KG1 (cell line): ENCODE measurements around the gene IRF4.

ENCODE experiments used
- DNase-seq: peaks from one replicate; lab custom pipeline; 2025; lab: John Stamatoyannopoulos, UW

Gene IRF4

GRCh38 chr6:381742-382461 lies 9.7 kb upstream of the IRF4 start:
- no peak for DNase-seq

- DNase-seq, result no peak
Measured at GRCh38 chr6:382883-383810, 8.4 kb upstream of the IRF4 start.

DNA sequence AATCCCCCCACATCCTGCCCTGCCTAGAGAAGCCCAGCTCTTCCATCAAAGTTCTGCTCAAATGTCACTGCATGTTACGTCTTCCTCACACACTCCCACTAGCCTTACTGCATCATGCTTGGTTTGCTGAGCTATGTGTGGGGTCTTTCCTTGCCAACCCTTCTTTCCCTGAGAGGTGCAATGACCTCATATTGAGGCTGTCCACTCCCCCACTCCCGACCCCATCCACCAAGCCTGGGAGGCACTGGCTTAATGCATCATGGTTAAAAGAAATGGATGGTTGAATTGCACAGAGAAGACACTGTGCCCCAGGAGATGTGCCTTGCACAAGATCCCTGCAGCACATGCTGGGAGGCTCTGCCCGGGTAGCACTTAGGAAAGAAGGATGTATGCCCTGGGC lies 7.7 kb upstream of the IRF4 start:
- DNase-seq, result no peak

DNA sequence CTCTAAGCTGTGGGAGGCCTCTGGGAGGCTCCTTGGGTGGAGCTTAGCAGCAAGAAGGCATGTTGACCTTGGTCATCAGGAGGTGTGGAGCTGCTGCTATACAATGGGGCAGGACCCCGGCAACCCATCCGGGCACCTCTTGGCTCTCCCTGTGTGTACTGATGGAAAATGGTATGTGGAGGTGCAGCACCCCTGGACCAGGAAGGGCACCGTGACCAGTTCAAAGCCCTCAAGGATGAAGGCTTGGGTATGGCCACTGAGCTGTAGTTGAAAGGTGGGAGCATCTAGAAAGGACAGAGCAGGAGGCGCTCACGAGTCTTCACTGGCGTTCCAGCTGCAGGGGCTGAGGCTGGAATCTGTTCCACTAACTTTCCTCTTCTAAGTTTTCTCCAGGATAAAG lies 6.7 kb upstream of the IRF4 start:
- no peak for DNase-seq

DNA sequence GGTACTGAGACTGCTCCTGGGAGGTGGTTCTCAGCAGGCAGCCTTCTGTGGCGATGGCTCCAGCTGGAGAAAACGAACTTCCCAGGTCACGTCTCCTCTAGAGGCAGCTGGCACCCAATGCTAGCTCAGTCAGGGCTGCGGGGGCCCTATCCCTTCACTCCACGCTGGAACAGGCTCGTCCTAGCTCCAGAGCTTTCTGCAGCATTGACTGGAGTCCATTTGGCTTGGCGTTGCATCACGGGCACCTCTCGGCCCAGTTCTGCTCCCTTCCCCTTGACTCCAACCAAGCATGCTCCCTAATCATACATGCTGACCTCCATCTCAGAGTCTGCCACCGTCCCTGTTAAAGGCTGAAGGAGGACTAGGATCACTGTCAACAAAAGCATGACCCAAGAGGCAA lies 5.9 kb upstream of the IRF4 start:
- no peak for DNase-seq

DNA sequence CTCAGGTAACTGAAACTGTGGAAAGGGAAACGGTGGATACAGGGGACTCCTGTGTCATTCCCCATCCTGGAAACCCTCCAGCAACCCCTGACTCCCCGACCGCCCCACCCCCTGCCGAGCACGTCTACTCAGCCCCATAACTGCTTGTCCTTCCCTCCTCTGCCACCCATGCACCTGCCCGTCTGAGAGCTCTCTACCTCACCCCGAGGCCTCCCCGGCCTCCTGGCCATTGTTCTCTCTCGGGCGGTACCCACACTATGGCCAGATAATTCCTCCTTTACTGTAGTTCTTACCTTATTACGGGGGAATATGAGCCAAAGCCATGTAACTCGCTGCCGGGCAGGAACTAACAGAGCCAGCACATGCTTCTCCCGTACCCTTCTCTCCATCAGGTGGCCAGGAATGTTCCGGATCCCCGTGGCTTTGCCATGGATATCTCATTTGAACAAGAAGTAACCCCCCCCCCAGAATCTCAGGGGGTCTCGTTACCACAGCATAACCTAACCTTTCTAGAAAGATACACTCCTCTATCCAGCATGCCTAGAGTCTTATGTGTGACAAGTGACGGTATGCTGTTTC lies 4.8 kb upstream of the IRF4 start:
- DNase-seq, result no peak

GRCh38 chr6:387293-387741 lies 4.2 kb upstream of the IRF4 start:
- DNase-seq, result no peak

DNA sequence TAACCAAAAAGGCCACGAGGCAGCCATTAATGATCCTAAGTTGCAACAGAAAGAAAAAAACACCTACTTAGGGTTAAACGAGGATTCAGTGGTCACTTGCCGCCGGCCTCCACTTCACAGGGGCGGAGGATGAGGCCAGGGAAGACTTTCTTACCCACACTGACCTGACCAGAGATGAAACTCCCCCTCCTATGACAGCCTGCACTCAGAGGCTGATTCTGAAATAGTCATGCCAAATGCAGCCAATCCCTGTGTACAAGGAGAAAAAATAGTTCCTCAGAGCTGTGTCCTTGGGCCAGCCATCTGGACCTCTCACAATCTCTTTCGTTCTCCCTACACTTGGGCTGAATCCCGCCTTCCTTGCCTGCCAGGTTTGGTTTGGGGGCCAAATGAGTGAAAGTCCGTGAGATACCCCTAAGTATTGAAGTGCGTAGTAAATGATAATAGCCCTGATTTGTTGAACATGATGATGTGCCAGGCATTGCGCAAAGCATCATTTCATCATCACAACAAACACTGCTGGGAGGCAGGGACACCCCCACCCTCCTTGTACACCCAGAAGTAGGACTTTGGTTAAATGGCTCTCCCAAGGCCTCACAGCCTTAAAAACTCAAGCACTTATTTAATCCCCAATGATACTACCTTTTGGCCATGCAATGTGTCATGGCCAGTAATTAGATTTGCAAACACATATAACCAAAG lies 3.2 kb upstream of the IRF4 start:
- no peak for DNase-seq

- DNase-seq, result no peak
Measured at GRCh38 chr6:389143-389542, 2.4 kb upstream of the IRF4 start.

DNA sequence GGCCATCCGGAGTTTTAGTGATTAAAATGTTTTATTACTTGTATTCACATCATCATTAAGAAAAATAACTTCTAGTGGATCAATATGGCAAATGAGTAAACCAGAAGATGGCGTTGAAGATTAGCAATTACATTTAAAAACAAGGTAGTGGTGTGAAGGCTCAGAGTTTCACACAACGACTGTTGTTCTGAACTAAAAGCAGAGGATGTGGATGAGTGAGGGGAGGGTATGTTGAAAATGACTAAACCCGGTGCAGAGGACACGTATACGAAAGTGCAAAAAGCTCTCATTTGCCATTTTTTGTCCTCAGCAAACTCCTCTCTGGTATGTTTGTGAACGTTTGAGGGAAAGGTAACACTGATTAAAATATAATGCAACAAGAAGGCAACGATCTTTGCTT lies 1.9 kb upstream of the IRF4 start:
- DNase-seq, result no peak

GRCh38 chr6:390914-391558 lies 516 bp upstream of the IRF4 start:
- peak; percentile 24 for DNase-seq

DNA sequence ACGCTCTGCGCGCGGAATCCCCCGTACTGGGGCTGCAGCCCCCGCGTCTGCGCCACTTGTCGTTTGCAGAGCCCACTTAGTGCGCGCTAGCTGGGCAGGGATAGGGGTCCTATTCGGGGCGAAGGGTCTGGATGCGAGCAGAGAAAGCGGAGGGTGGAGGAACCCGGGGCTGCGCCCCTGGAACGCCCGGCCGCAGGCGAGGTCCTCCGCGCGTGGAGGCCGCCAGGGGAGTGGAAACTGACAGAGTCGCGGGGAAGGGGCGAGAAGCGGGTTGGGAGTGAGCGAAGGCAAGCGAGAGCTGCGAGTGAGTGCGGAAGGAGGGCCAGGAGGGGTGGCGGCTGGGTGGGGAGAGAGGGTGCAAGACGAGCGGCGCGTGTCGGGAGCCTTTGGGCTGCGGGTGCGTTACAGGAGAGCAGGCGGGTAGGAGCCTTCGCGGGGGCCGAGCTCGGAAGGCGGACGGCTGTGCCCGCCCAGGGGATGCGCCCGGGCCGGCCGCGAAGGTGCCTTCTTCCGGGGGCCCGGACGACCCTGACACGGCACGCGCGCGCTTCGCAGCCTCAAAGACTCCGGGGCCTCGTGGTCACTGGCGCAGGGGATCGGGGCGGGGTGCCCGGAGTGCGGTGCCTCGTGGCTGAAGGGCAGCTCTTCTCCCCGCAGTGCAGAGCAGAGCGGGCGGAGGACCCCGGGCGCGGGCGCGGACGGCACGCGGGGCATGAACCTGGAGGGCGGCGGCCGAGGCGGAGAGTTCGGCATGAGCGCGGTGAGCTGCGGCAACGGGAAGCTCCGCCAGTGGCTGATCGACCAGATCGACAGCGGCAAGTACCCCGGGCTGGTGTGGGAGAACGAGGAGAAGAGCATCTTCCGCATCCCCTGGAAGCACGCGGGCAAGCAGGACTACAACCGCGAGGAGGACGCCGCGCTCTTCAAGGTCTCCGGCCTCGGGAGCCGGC lies 1.2 kb downstream of the IRF4 start:
- DNase-seq, result no peak

- DNase-seq, result no peak
Measured at GRCh38 chr6:393391-394221, 2.1 kb downstream of the IRF4 start.

DNA sequence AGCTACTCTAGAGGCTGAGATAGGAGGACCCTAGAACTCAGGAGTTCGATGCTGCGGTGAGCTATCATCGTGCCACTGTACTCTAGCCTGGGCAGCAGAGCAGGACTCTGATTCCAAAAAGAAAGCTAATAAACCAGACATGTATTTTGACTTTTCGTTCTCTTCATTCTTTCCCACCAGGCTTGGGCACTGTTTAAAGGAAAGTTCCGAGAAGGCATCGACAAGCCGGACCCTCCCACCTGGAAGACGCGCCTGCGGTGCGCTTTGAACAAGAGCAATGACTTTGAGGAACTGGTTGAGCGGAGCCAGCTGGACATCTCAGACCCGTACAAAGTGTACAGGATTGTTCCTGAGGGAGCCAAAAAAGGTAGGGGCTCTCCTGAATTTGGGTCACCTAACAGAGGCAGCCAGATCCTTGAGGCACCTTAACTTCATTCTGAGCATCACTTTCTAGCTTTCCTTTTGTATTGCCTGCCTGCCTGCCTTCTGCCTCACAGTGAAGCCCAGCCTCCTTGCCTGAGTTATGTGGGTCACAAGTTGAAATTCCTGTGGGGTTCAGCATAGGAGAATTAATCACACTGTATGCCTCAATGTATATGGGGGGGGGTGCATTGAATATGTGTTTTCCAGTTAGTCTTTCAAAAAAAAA lies 3.2 kb downstream of the IRF4 start:
- DNase-seq, result no peak

DNA sequence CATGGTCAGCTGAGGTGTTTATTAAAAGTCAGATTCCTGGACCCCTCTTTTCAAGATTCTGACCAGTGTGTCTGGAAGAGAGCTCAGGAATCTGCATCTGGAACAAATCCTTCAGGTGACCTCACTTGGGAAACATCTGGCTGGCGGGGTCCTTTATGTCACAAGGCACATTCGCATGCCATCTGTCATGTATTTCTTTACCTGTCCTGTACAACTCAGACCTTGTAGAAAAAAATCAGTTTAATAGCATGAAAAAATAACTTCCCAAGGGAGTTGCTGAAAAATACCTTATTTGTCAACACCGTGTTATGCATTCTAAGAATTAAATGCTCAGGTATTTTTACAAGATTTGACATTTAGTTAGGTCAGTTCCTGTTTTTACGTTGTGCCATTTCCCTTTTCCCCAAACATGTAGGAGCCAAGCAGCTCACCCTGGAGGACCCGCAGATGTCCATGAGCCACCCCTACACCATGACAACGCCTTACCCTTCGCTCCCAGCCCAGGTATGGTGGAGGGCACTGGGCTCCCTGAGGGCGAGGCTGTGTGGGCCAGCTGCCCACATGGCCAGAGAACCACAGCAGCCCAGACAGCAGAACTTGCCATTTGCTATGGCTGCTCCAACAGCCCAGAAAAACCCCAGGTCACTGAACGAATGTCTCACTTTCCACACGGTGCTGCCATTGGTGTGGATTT lies 4.0 kb downstream of the IRF4 start:
- no peak for DNase-seq

GRCh38 chr6:396126-396520 lies 4.6 kb downstream of the IRF4 start:
- no peak for DNase-seq

DNA sequence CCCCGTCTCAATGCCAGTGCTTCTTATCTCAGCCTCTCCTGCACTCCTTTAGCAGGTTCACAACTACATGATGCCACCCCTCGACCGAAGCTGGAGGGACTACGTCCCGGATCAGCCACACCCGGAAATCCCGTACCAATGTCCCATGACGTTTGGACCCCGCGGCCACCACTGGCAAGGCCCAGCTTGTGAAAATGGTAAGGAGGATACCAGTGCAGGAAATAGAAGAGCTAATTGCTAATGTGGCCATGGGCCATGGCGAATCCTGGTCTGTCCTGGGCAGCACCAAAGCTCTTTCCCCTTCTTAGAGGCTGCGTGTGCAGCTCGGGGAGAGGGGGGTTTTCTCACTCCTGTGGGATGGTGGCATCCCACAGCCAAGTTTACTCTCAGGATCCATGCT lies 5.5 kb downstream of the IRF4 start:
- DNase-seq, result no peak

- DNase-seq, result no peak
Measured at GRCh38 chr6:397604-398003, 6.1 kb downstream of the IRF4 start.

DNA sequence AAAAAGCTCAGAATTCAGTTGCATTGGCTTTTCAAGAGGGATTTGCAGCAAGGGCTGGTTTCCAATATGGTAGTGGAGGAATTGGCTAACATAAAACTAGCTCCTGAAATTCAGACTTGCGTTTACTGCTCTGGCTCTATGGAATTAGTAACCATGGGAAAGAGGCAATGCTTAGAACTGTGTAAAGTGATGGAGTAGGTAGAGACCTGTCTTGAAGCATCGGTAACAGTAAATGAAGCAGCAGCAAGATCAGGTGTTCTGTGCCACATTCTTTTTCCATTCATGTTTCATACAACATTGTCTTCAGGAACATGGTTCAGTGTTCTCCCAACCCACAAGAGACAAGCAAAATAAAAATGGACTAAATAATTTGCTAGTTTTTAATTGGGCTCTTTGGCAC lies 6.5 kb downstream of the IRF4 start:
- no peak for DNase-seq
